Measurements from ENCODE around the gene PLA2R1.

PLA2R1 gene

DNA sequence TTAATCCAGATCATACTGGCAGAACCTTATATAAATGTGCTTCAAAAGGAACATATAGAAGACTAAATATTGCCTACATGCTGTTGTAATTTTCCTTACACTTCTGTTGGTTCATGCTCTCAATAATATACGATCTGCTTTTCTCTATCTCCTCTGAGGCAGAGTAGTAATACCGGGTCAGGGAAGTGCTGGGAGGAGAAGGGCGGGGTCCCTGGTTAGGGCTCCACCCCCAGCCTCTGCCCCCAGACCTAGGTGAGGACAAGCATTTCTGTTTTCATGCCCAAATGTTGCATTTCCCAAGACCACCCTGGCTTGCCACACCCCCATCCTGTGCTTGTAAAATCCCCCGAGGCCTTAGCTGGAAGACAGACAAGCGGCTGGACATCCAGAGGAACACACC lies 55.3 kb downstream of the PLA2R1 start:
- no peak for DNase-seq (ENCODE audit: low spot score)
- in situ Hi-C loops (cut with MboI; ENCODE audit: low sequenced_read_pairs, unreplicated experiment) = no loop called here
- TF ChIP-seq, protein P1, sequence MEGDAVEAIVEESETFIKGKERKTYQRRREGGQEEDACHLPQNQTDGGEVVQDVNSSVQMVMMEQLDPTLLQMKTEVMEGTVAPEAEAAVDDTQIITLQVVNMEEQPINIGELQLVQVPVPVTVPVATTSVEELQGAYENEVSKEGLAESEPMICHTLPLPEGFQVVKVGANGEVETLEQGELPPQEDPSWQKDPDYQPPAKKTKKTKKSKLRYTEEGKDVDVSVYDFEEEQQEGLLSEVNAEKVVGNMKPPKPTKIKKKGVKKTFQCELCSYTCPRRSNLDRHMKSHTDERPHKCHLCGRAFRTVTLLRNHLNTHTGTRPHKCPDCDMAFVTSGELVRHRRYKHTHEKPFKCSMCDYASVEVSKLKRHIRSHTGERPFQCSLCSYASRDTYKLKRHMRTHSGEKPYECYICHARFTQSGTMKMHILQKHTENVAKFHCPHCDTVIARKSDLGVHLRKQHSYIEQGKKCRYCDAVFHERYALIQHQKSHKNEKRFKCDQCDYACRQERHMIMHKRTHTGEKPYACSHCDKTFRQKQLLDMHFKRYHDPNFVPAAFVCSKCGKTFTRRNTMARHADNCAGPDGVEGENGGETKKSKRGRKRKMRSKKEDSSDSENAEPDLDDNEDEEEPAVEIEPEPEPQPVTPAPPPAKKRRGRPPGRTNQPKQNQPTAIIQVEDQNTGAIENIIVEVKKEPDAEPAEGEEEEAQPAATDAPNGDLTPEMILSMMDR (IDR thresholded peaks at IDR 0.05; ENCODE audit: borderline replicate concordance, control extremely low read depth, extremely low read depth, insufficient read depth, missing control alignments) = no peak

DNA sequence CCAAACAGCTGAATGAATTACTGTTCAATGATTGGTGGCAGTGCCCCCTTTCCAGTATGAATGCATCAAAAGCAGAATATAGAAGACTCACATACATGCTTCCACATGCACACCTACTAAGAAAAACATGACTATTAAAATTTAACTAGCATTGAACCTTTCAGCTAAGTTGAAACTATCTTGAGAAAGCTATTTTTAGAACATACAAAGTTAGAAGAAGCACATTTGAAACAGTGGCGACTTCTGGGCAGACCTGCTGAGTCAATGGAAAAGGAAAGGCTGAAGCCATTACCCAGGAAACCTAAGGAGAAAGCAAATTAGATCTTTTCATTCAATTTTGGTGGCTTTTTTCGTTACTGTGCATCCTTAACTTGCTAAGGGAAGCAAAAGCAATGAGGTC lies 55.9 kb downstream of the PLA2R1 start:
- in situ Hi-C loops (cut with MboI; ENCODE audit: low sequenced_read_pairs, unreplicated experiment) = no loop called here
- DNase-seq (ENCODE audit: low spot score) = no peak
- TF ChIP-seq, protein P1 (IDR thresholded peaks at IDR 0.05; ENCODE audit: borderline replicate concordance, control extremely low read depth, extremely low read depth, insufficient read depth, missing control alignments) = no peak

DNA sequence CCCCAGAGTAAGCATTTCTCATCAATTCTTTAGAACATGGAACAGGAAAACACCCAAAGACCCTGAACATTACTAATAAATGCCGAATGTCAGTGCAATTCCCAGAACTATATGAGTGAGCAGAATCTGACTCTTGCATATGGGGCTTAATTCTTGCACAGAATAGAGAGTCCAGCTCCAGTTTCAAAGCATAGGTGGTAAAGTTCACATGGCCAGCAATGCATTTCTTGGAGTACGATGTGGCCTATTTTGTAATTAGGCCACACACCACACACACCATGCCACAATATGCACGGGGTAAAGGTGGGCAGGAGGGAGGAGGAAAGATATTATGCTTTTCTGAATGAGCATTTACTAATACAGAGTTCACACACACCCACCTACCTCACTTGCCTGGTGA lies 56.5 kb downstream of the PLA2R1 start:
- no peak for DNase-seq (ENCODE audit: low spot score)
- TF ChIP-seq, protein P1 (IDR thresholded peaks at IDR 0.05; ENCODE audit: borderline replicate concordance, control extremely low read depth, extremely low read depth, insufficient read depth, missing control alignments) = no peak
- in situ Hi-C loops (cut with MboI; ENCODE audit: low sequenced_read_pairs, unreplicated experiment) = no loop called here

DNA sequence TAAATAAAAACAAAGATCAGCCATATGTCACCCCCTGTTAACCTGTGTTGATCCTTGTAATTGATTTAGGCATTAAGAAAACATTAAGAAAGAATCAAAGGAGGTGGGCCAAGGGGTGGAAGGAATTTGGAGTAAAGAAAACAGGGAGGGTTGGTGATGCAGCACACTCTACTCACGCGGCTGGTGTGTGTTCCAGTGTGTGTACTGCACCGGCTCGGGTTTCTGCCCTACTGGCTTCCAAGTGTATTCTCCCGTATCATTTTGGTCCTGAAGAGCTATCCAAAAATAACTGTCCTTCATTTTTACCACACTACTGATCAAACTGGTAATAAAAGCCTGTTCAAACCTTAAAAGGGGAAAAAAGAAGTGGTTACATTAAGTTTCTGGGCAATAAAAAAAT lies 56.9 kb downstream of the PLA2R1 start:
- no peak for DNase-seq (ENCODE audit: low spot score)
- TF ChIP-seq, protein P1 (IDR thresholded peaks at IDR 0.05; ENCODE audit: borderline replicate concordance, control extremely low read depth, extremely low read depth, insufficient read depth, missing control alignments) = no peak
- in situ Hi-C loops (cut with MboI; ENCODE audit: low sequenced_read_pairs, unreplicated experiment) = no loop called here

DNA sequence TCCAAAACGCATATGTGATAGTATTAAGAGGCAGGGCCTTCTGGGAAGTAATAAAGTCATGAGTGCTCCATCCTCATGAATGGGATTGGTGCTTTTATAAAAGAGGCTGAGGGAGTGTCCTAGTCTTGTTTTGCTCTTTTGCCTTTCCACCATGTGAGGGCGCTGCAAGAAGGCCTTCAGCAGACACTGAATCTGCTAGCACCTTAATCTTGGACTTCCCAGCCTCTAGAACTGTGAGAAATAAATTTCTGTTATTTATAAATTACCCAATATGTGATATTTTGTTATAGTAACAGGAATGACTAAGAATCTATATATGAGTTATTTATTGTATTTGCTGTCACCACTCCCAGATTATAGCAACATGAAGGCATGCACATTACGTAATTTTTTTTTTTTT lies 63.5 kb downstream of the PLA2R1 start:
- no peak for DNase-seq (ENCODE audit: low spot score)
- TF ChIP-seq, protein P1 (IDR thresholded peaks at IDR 0.05; ENCODE audit: borderline replicate concordance, control extremely low read depth, extremely low read depth, insufficient read depth, missing control alignments) = no peak
- in situ Hi-C loops (cut with MboI; ENCODE audit: low sequenced_read_pairs, unreplicated experiment) = loop anchor here (25.0 kb wide), 1 partner anchor 1087 kb away; no protein-coding TSS in a partner anchor

DNA sequence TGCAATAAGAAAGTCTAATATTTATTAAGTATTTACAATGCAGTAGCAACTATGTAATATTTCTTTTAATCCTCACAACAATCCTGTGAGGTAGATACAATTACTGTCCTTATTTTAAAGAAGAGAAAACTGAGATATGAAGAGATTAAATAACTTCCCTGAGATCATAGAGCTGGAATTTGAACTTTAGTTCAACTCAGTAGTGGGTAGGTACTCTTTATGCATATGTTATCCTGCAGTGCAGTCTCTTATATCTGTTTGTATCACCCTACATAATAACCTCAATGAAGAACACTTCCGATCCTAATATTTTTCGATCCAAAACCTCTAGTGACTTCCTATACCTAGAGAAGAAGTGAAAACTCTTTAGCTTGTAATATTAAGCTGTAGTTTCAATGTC lies 64.2 kb downstream of the PLA2R1 start:
- TF ChIP-seq, protein P1 (IDR thresholded peaks at IDR 0.05; ENCODE audit: borderline replicate concordance, control extremely low read depth, extremely low read depth, insufficient read depth, missing control alignments) = no peak
- in situ Hi-C loops (cut with MboI; ENCODE audit: low sequenced_read_pairs, unreplicated experiment) = loop anchor here (25.0 kb wide), 1 partner anchor 1086 kb away; no protein-coding TSS in a partner anchor
- DNase-seq (ENCODE audit: low spot score) = no peak
